Mesendoderm (in vitro differentiated cells): ENCODE measurements around the gene EEF1A1.
A peak's percentile ranks its signal among the peaks of the same experiment; 100 is the strongest.

Experiments used
- DNase-seq: peaks from one replicate; pipeline ENCODE4 v3.0.0; 2013
- H2AK5ac ChIP-seq: 2 replicates; pipeline ENCODE4 v1.6.1; 2013; ENCODE audit warnings: low read length, inconsistent platforms
- H2BK120ac ChIP-seq: 2 replicates; pipeline ENCODE4 v1.6.1; 2013; ENCODE audit warnings: low read depth, mild to moderate bottlenecking, low read length, moderate library complexity, mixed read lengths
- H2BK15ac ChIP-seq: replicated peaks from 2 replicates; pipeline ENCODE4 v1.6.1; 2013; ENCODE audit warnings: low read depth, mild to moderate bottlenecking, moderate library complexity
- H2BK5ac ChIP-seq: 2 replicates; pipeline ENCODE4 v1.6.1; 2013; ENCODE audit warnings: low read length, inconsistent platforms
- H3K18ac ChIP-seq: 2 replicates; pipeline ENCODE4 v1.6.1; 2013; ENCODE audit warnings: mild to moderate bottlenecking, low read length, mixed read lengths
- H3K23ac ChIP-seq: one replicate; pipeline ENCODE4 v1.6.1; 2013; ENCODE audit warnings: low read length
- H3K27ac ChIP-seq: 2 replicates; pipeline ENCODE4 v1.5.1; 2013; ENCODE audit warnings: low read depth, mild to moderate bottlenecking, inconsistent platforms, low read length, moderate library complexity
- H3K27me3 ChIP-seq: 2 replicates; pipeline ENCODE4 v1.6.1; 2013; ENCODE audit warnings: low read length, control low read depth, mild to moderate bottlenecking, inconsistent platforms; ENCODE audit not compliant: insufficient read depth, poor library complexity
- H3K36me3 ChIP-seq: 2 replicates; pipeline ENCODE4 v1.6.1; 2013; ENCODE audit warnings: low read length, inconsistent platforms; ENCODE audit not compliant: control insufficient read depth, insufficient read depth
- H3K4ac ChIP-seq: one replicate; pipeline ENCODE4 v1.6.1; 2013; ENCODE audit warnings: low read depth, mild to moderate bottlenecking, low read length, moderate library complexity
- H3K4me1 ChIP-seq: 2 replicates; pipeline ENCODE4 v1.6.1; 2013; ENCODE audit warnings: low read depth, low read length, inconsistent platforms; ENCODE audit not compliant: control insufficient read depth
- H3K4me2 ChIP-seq: 2 replicates; pipeline ENCODE4 v1.6.1; 2013; ENCODE audit warnings: low read length
- H3K4me3 ChIP-seq: 2 replicates; pipeline ENCODE4 v1.5.1; 2013; ENCODE audit warnings: mild to moderate bottlenecking, low read length
- H3K56ac ChIP-seq: one replicate; pipeline ENCODE4 v1.6.1; 2013; ENCODE audit warnings: low read length
- H3K79me1 ChIP-seq: 2 replicates; pipeline ENCODE4 v1.6.1; 2013; ENCODE audit warnings: low read length, inconsistent platforms
- H3K79me2 ChIP-seq: 2 replicates; pipeline ENCODE4 v1.6.1; 2013; ENCODE audit warnings: mild to moderate bottlenecking, low read length; ENCODE audit not compliant: control insufficient read depth, insufficient read depth
- H3K9ac ChIP-seq: 2 replicates; pipeline ENCODE4 v1.6.1; 2013; ENCODE audit warnings: low read length, inconsistent platforms
- H4K5ac ChIP-seq: one replicate; pipeline ENCODE4 v1.6.1; 2013; ENCODE audit warnings: low read length
- H4K8ac ChIP-seq: one replicate; pipeline ENCODE4 v1.6.1; 2013; ENCODE audit warnings: low read depth, mild to moderate bottlenecking, control low read depth, low read length, moderate library complexity
- WGBS: extraction: QIAGEN DNeasy Blood & Tissue Kit; methylation state at CpG from one replicate; pipeline ENCODE4 v1.1.7; 2013; ENCODE audit warnings: low lambda C conversion rate, missing lambda C conversion rate; ENCODE audit not compliant: insufficient coverage; ENCODE audit errors: extremely low coverage; 5-methylcytosine and 5-hydroxymethylcytosine counted together

Gene EEF1A1

GRCh38 chr6:73532293-73532692 is 11.5 kb upstream of the EEF1A1 start:
- H2AK5ac ChIP-seq = no peak overlapping the region
- WGBS = no CpG with 5 or more reads among the region's 3 CpGs
- H3K27me3 ChIP-seq = no peaks in the 10 kb centered on the region
- no peak overlapping the region for H3K9ac ChIP-seq
- no peaks in the 10 kb centered on the region for H3K79me1 ChIP-seq
- no peaks in the 10 kb centered on the region for H3K4me1 ChIP-seq
- H3K4me2 ChIP-seq = no peak overlapping the region
- H3K23ac ChIP-seq = no peak overlapping the region
- DNase-seq = no peak
- H3K79me2 ChIP-seq = no peaks in the 10 kb centered on the region
- no peak overlapping the region for H3K56ac ChIP-seq
- H2BK120ac ChIP-seq = no peak overlapping the region
- no peak overlapping the region for H4K5ac ChIP-seq
- H3K4ac ChIP-seq = no peak overlapping the region
- H3K27ac ChIP-seq = no peak overlapping the region
- no peak overlapping the region for H2BK5ac ChIP-seq
- H3K36me3 ChIP-seq = no peaks in the 10 kb centered on the region
- no peak overlapping the region for H2BK15ac ChIP-seq
- H3K18ac ChIP-seq = no peak overlapping the region
- H4K8ac ChIP-seq = no peak overlapping the region
- H3K4me3 ChIP-seq = no peak overlapping the region

GRCh38 chr6:73528897-73529296 is 8.1 kb upstream of the EEF1A1 start:
- no peak overlapping the region for H3K23ac ChIP-seq
- no peak overlapping the region for H2BK15ac ChIP-seq
- no peak overlapping the region for H3K4me2 ChIP-seq
- no peak overlapping the region for H3K4ac ChIP-seq
- H3K4me1 ChIP-seq = no peaks in the 10 kb centered on the region
- H4K5ac ChIP-seq = no peak overlapping the region
- H3K36me3 ChIP-seq = no peaks in the 10 kb centered on the region
- no peak overlapping the region for H3K56ac ChIP-seq
- no peaks in the 10 kb centered on the region for H3K79me1 ChIP-seq
- H2BK120ac ChIP-seq = no peak overlapping the region
- H3K79me2 ChIP-seq = no peaks in the 10 kb centered on the region
- no CpG with 5 or more reads among the region's 7 CpGs for WGBS
- no peak overlapping the region for H3K18ac ChIP-seq
- H2BK5ac ChIP-seq = no peak overlapping the region
- no peaks in the 10 kb centered on the region for H3K27me3 ChIP-seq
- H3K27ac ChIP-seq = no peak overlapping the region
- H2AK5ac ChIP-seq = no peak overlapping the region
- no peak overlapping the region for H3K4me3 ChIP-seq
- no peak for DNase-seq
- no peak overlapping the region for H3K9ac ChIP-seq
- H4K8ac ChIP-seq = no peak overlapping the region

DNA sequence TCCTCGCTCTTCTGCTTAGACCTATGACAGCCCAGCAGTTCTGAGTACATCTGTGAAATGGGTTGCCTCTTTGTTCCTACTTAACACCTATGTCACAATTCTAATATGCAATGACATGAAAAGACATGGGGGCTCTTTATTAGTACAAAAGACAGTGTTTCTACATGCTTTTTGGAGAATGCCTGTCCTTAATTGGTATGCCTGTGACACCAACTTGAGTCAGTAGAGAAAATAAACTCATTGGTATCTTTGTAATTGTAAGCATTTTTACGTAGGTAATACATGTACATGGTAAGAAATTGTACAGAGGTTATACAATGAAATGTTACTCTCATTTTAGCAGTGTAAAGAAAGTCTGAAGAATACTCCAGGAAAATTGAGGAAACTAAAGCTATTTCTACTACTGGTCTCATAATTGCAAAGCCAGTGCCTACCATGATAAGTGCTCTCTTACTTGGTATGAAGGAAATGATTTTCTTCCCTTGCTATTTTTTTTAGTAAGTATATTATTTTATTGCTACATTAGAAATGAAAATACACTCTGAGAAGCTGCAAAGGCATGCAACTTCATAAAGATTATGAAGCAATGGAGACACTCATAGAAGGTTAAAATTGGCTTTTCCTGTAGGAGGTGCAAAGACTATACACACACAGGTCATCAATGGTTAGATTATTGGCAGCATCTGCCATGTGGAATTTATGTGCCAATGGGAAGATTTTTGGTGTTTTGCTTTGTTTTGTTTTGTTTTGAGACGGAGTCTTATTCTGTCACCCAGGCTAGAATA is 4.9 kb upstream of the EEF1A1 start:
- Histone ChIP-seq H3K23ac (no peak overlapping the region), H3K56ac (no peak overlapping the region), H3K4me3 (no peak overlapping the region), H3K36me3 (no peaks in the 10 kb centered on the region), H3K4ac (no peak overlapping the region), H3K4me2 (no peak overlapping the region), H3K9ac (no peak overlapping the region), H3K27me3 (no peaks in the 10 kb centered on the region), H2AK5ac (no peak overlapping the region), H3K79me2 (peaks cover under 1% of the 10 kb centered on the region), H4K8ac (no peak overlapping the region), H2BK120ac (no peak overlapping the region), H2BK5ac (no peak overlapping the region), H3K4me1 (peaks cover 2% of the 10 kb centered on the region), H3K27ac (no peak overlapping the region), H3K79me1 (no peaks in the 10 kb centered on the region), H4K5ac (no peak overlapping the region), H2BK15ac (no peak overlapping the region), H3K18ac (no peak overlapping the region)
- no peak for DNase-seq
- no CpG with 5 or more reads among the region's 3 CpGs for WGBS

DNA sequence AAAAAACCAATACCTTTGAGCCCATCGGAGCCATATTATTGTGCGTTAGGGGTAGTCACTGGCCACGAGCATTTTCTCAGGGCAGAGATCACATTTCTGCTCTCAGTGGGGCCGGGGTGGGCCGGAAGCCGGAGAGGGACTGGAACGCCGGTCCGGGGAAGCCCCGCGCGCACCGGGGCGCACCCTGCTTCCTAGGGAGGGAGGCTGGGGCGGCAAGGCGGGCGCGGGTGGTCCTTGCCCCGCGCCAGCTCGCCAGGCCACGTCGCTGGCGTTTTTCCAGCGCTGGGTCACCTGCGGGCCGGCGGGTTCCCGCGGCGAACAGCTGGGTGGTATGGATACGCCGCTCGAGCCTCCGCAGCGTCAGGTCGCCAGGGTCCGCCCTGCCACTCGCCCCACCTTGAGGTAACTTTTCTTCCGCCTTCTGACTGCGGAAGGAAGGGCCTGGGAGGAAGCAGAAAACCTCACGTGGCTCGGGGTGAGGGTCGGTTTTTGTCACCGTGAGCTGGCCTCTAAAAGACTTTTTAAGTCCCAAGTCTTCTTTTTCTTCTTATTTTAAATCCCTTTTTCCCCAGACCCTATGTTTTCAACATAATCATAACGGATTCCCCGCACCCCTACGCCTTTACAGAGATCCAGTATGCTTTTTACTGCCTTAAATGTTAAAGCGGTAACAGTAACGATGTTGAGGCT is 2.7 kb upstream of the EEF1A1 start:
- no peak overlapping the region for H3K27ac ChIP-seq

DNA sequence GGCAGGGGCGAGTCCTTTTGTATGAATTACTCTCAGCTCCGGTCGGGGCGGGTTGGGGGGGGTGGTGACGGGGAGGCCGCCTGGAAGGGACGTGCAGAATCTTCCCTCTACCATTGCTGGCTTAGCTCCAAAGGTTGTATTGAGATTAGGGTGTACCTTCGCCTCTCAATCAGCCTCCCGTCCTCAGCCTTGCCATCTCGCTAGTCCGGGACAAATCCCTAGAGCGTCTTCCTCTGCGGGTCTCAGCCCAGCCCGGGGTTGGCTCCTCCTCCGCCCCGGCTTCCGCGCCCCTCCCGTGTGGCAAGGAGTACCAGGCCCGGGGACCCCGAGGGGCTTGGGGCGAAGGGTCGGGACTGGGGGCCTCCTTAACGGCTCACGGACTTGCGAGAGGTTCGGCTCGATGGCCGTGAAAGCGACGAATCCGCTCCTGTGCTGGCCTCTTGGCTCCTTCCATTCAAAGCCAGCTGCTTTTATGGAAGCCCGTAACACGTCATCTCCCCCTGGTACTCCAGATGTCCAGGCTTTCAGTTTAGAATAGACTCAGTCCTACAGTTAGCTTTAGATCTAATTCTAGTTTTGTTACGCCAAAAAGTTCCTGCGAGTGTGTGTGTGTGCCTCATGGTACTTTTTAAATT is 636 bp upstream of the EEF1A1 start:
- H3K79me2 ChIP-seq = peaks cover 24% of the 10 kb centered on the region
- H3K79me1 ChIP-seq = peaks cover 2% of the 10 kb centered on the region
- peak overlapping the region; percentile 5 for H2BK120ac ChIP-seq
- H3K27me3 ChIP-seq = no peaks in the 10 kb centered on the region
- H3K4me1 ChIP-seq = peaks cover 2% of the 10 kb centered on the region
- peak overlapping the region; percentile 84 for H4K5ac ChIP-seq
- no CpG with 5 or more reads among the region's 36 CpGs for WGBS
- no peak overlapping the region for H2AK5ac ChIP-seq
- peak overlapping the region; percentile 99 for H3K9ac ChIP-seq
- H3K4me2 ChIP-seq = peak overlapping the region; percentile 73
- H3K4ac ChIP-seq = peak overlapping the region; percentile 95
- H2BK5ac ChIP-seq = peak overlapping the region; percentile 91
- peak overlapping the region; percentile 97 for H3K4me3 ChIP-seq
- H3K36me3 ChIP-seq = peaks cover 15% of the 10 kb centered on the region
- H3K27ac ChIP-seq = peak overlapping the region; percentile 77
- DNase-seq = no peak
- H3K18ac ChIP-seq = peak overlapping the region; percentile 97
- H4K8ac ChIP-seq = peak overlapping the region; percentile 91
- peak overlapping the region; percentile 99 for H3K23ac ChIP-seq
- peak overlapping the region; percentile 100 for H3K56ac ChIP-seq
- H2BK15ac ChIP-seq = no peak overlapping the region

More for the DNA sequence above, 2.7 kb upstream of the EEF1A1 start:
- no peak overlapping the region for H3K4me2 ChIP-seq
- peaks cover 19% of the 10 kb centered on the region for H3K79me2 ChIP-seq
- no peak overlapping the region for H4K5ac ChIP-seq
- no peaks in the 10 kb centered on the region for H3K27me3 ChIP-seq
- H3K56ac ChIP-seq = peak overlapping the region; percentile 72
- peak overlapping the region; percentile 45 for H3K9ac ChIP-seq
- no peak overlapping the region for H2AK5ac ChIP-seq
- peak overlapping the region; percentile 11 for H3K18ac ChIP-seq
- peaks cover 8% of the 10 kb centered on the region for H3K36me3 ChIP-seq
- no peak overlapping the region for H3K4ac ChIP-seq
- H2BK5ac ChIP-seq = no peak overlapping the region
- no peak overlapping the region for H3K4me3 ChIP-seq
- no peak overlapping the region for H2BK15ac ChIP-seq
- DNase-seq = peak; percentile 36
- peak overlapping the region; percentile 1 for H4K8ac ChIP-seq
- no peak overlapping the region for H3K23ac ChIP-seq
- WGBS = no CpG with 5 or more reads among the region's 50 CpGs
- H3K4me1 ChIP-seq = peaks cover 2% of the 10 kb centered on the region
- no peak overlapping the region for H2BK120ac ChIP-seq
- H3K79me1 ChIP-seq = no peaks in the 10 kb centered on the region
